Panc1 (cell line): Measurements from ENCODE around the gene GMPR.

Experiments used
- CTCF ChIP-seq: fragments of 450-650 bp; IDR thresholded peaks from 2 replicates; pipeline ENCODE4 v1.5.1; 2017; ENCODE audit warnings: mild to moderate bottlenecking
- REST ChIP-seq, 2 experiments: IDR thresholded peaks; 2 replicates each; pipeline ENCODE4 v1.6.1; 2011 to 2012; ENCODE audit warnings: low read depth in 2 of 2, control low read depth in 1 of 2, low read length in 1 of 2, mild to moderate bottlenecking in 1 of 2, moderate library complexity in 1 of 2; ENCODE audit not compliant: insufficient read depth in 1 of 2
- TCF7L2 ChIP-seq: IDR thresholded peaks from 2 replicates; pipeline ENCODE4 v1.6.1; 2011; ENCODE audit warnings: mild to moderate bottlenecking, low read depth, low read length, inconsistent platforms

- TF ChIP-seq CTCF: no peak
- TF ChIP-seq REST (IDR thresholded peaks at IDR 0.05; ENCODE audit: insufficient read depth in 1 of 2, low read depth in 2 of 2, low read length in 1 of 2): no peak
- TF ChIP-seq TCF7L2: no peak
Measured at GRCh38 chr6:16321826-16322225, 83.4 kb downstream of the GMPR start.
